HEK293 (cell line): ENCODE results near the gene DSP.

Experiments used
- GLIS1 ChIP-seq: fragments of 450-650 bp; formaldehyde crosslinking; IDR thresholded peaks from 2 replicates; pipeline ENCODE4 v1.5.1; 2016; ENCODE audit warnings: missing biosample characterization, missing genetic modification characterization
- GLIS2 ChIP-seq: fragments of 450-650 bp; formaldehyde crosslinking; IDR thresholded peaks from 2 replicates; pipeline ENCODE4 v1.5.1; 2016; ENCODE audit warnings: missing biosample characterization, missing genetic modification characterization
- KLF1 ChIP-seq: fragments of 450-650 bp; formaldehyde crosslinking; IDR thresholded peaks from 2 replicates; pipeline ENCODE4 v1.5.1; 2016; ENCODE audit warnings: missing biosample characterization, missing genetic modification characterization
- SALL2 ChIP-seq: fragments of 450-650 bp; formaldehyde crosslinking; IDR thresholded peaks from 2 replicates; pipeline ENCODE4 v1.5.0; 2017; ENCODE audit warnings: missing biosample characterization, mild to moderate bottlenecking, missing genetic modification characterization, borderline replicate concordance
- SCRT1 ChIP-seq: fragments of 450-650 bp; formaldehyde crosslinking; IDR thresholded peaks from 2 replicates; pipeline ENCODE4 v1.5.1; 2016; ENCODE audit warnings: missing biosample characterization, missing genetic modification characterization, borderline replicate concordance
- SP2 ChIP-seq: fragments of 450-650 bp; formaldehyde crosslinking; IDR thresholded peaks from 2 replicates; pipeline ENCODE4 v1.5.1; 2016; ENCODE audit warnings: missing biosample characterization, missing genetic modification characterization
- SP3 ChIP-seq: fragments of 450-650 bp; formaldehyde crosslinking; IDR thresholded peaks from 2 replicates; pipeline ENCODE4 v1.5.1; 2016; ENCODE audit warnings: missing biosample characterization, missing genetic modification characterization
- ZBTB1 ChIP-seq: fragments of 450-650 bp; formaldehyde crosslinking; IDR thresholded peaks from 2 replicates; pipeline ENCODE4 v1.5.1; 2016; ENCODE audit warnings: missing biosample characterization, missing genetic modification characterization
- ZBTB48 ChIP-seq: fragments of 450-650 bp; formaldehyde crosslinking; IDR thresholded peaks from 2 replicates; pipeline ENCODE4 v1.5.1; 2016; ENCODE audit warnings: missing biosample characterization, missing genetic modification characterization
- ZBTB8A ChIP-seq: fragments of 450-650 bp; formaldehyde crosslinking; IDR thresholded peaks from 2 replicates; pipeline ENCODE4 v1.5.1; 2016; ENCODE audit warnings: missing biosample characterization, missing genetic modification characterization
- ZEB2 ChIP-seq: fragments of 450-650 bp; formaldehyde crosslinking; IDR thresholded peaks from 2 replicates; pipeline ENCODE4 v1.5.1; 2016; ENCODE audit warnings: missing biosample characterization, missing genetic modification characterization
- ZFP37 ChIP-seq: fragments of 450-650 bp; formaldehyde crosslinking; IDR thresholded peaks from 2 replicates; pipeline ENCODE4 v1.5.1; 2016; ENCODE audit warnings: missing biosample characterization, missing genetic modification characterization
- ZNF175 ChIP-seq: fragments of 450-650 bp; formaldehyde crosslinking; IDR thresholded peaks from 2 replicates; pipeline ENCODE4 v1.5.1; 2016; ENCODE audit warnings: missing biosample characterization, missing genetic modification characterization
- ZNF239 ChIP-seq: fragments of 450-650 bp; formaldehyde crosslinking; IDR thresholded peaks from 2 replicates; pipeline ENCODE4 v1.5.1; 2016; ENCODE audit warnings: missing biosample characterization, missing genetic modification characterization
- ZNF394 ChIP-seq: fragments of 450-650 bp; formaldehyde crosslinking; IDR thresholded peaks from 2 replicates; pipeline ENCODE4 v1.5.1; 2016; ENCODE audit warnings: missing biosample characterization, missing genetic modification characterization, mild to moderate bottlenecking, moderate library complexity, borderline replicate concordance
- ZNF473 ChIP-seq: fragments of 450-650 bp; formaldehyde crosslinking; IDR thresholded peaks from 2 replicates; pipeline ENCODE4 v1.5.1; 2017; ENCODE audit warnings: missing biosample characterization, missing genetic modification characterization
- ZNF501 ChIP-seq: fragments of 450-650 bp; formaldehyde crosslinking; IDR thresholded peaks from 2 replicates; pipeline ENCODE4 v1.5.1; 2016; ENCODE audit warnings: missing biosample characterization, missing genetic modification characterization
- ZNF600 ChIP-seq: fragments of 450-650 bp; formaldehyde crosslinking; IDR thresholded peaks from 2 replicates; pipeline ENCODE4 v1.5.1; 2016; ENCODE audit warnings: missing biosample characterization, missing genetic modification characterization
- ZNF623 ChIP-seq: fragments of 450-650 bp; formaldehyde crosslinking; IDR thresholded peaks from 2 replicates; pipeline ENCODE4 v1.5.1; 2016; ENCODE audit warnings: missing biosample characterization, missing genetic modification characterization
- ZNF660 ChIP-seq: fragments of 450-650 bp; IDR thresholded peaks from 2 replicates; pipeline ENCODE4 v1.5.1; 2018; ENCODE audit warnings: missing biosample characterization, mild to moderate bottlenecking, missing genetic modification characterization
- ZNF670 ChIP-seq: fragments of 450-650 bp; formaldehyde crosslinking; IDR thresholded peaks from 2 replicates; pipeline ENCODE4 v1.5.1; 2016; ENCODE audit warnings: missing biosample characterization, missing genetic modification characterization, low read depth
- ZNF701 ChIP-seq: fragments of 450-650 bp; formaldehyde crosslinking; IDR thresholded peaks from 2 replicates; pipeline ENCODE4 v1.5.1; 2016; ENCODE audit warnings: missing biosample characterization, missing genetic modification characterization
- ZNF747 ChIP-seq: fragments of 450-650 bp; formaldehyde crosslinking; IDR thresholded peaks from 2 replicates; pipeline ENCODE4 v1.5.1; 2016; ENCODE audit warnings: missing biosample characterization, missing genetic modification characterization
- ZNF777 ChIP-seq: fragments of 450-650 bp; formaldehyde crosslinking; IDR thresholded peaks from 2 replicates; pipeline ENCODE4 v1.5.1; 2017; ENCODE audit warnings: missing biosample characterization, missing genetic modification characterization, borderline replicate concordance
- ZNF785 ChIP-seq: fragments of 450-650 bp; formaldehyde crosslinking; IDR thresholded peaks from 2 replicates; pipeline ENCODE4 v1.5.1; 2016; ENCODE audit warnings: missing biosample characterization, missing genetic modification characterization
- TF ChIP-seq, protein P1 (sequence below): fragments of 450-650 bp; formaldehyde crosslinking; IDR thresholded peaks from 2 replicates; pipeline ENCODE4 v1.5.1; 2016; ENCODE audit warnings: missing biosample characterization, missing genetic modification characterization
- TF ChIP-seq, protein P2 (sequence below): fragments of 450-650 bp; formaldehyde crosslinking; IDR thresholded peaks from 2 replicates; pipeline ENCODE4 v1.5.1; 2016; ENCODE audit warnings: missing biosample characterization, missing genetic modification characterization
- TF ChIP-seq, protein P3 (sequence below): fragments of 450-650 bp; formaldehyde crosslinking; IDR thresholded peaks from 2 replicates; pipeline ENCODE4 v1.5.1; 2016; ENCODE audit warnings: missing biosample characterization, missing genetic modification characterization
- TF ChIP-seq, protein P4 (sequence below): fragments of 450-650 bp; formaldehyde crosslinking; conservative IDR thresholded peaks from 2 replicates; pipeline ENCODE4 v1.5.1; 2016; ENCODE audit warnings: low read depth, missing biosample characterization, missing genetic modification characterization
- TF ChIP-seq, protein P5 (sequence below): fragments of 450-650 bp; formaldehyde crosslinking; IDR thresholded peaks from 2 replicates; pipeline ENCODE4 v1.5.1; 2016; ENCODE audit warnings: missing biosample characterization, missing genetic modification characterization

Gene DSP

DNA sequence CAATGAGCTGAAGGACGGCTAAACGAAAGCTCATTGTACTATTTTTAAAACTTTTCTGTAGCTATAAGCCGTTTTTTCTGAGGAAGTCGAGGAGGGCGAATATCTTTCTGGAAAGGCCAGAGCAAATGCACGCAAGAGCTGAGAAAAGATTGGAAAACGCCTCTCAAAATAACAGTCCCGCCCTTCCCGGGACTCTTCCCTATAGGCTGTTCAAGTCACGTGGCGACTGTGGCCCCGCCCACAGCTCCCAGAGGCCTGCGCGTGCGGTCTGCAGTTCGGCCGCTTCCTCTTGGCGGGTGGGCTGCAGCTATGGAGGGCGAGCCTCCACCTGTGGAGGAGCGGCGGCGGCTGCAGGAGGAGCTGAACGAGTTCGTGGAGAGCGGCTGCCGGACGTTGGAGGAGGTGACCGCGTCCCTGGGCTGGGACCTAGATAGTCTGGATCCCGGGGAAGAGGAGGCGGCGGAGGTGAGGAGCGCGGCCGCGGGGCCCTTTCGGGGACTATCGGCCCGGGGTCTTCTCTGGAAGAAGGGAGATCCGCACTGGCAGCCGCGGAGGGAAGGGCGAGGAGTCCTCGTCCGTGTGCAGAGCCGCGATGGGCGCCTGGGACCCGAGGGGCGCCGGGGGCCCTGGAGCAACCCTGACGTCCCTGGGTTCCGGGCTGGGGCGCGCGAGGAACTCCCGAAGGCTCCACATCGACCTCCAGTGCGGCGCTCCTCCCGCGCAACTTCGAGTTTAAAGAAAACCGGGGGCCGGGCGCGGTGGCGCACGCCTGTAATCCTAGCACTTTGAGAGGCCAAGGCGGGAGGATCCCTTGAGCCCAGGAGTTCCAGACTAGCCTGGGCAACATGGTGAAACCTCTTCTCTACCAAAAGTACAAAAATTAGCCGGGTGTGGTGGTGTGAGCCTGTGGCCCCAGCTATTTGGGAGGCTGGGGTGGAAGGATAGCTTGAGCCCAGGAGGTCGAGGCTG is 48.8 kb downstream of the DSP start, which contains the start of gene SNRNP48 (continued):
- TF ChIP-seq ZNF175 (tag by site-specific recombination) (no peak), ZNF473 (tag by site-specific recombination) (no peak), SCRT1 (tag by site-specific recombination) (peak; percentile 98), ZNF777 (tag by site-specific recombination) (no peak), ZNF747 (tag by site-specific recombination) (no peak), ZNF394 (tag by site-specific recombination) (peak; percentile 92), ZNF660 (tag by site-specific recombination) (peak; percentile 45; the same call in 1 of the 2 replicates), ZNF785 (tag by site-specific recombination) (no peak), ZFP37 (tag by site-specific recombination) (peak; percentile 50), KLF1 (peak; percentile 65), ZNF600 (peak; percentile 28; the same call in 1 of the 2 replicates), ZBTB1 (tag by site-specific recombination) (no peak), GLIS2 (peak; percentile 87), SP2 (tag by site-specific recombination) (peak; percentile 82), GLIS1 (peak; percentile 76), ZBTB48 (tag by site-specific recombination) (peak; percentile 44; the same call in 1 of the 2 replicates), ZNF623 (tag by site-specific recombination) (no peak), SALL2 (tag by site-specific recombination) (no peak), ZEB2 (0 out of 2 replicates have a peak, but pooled peaks have one; percentile 33), ZNF701 (tag by site-specific recombination) (no peak), ZNF501 (peak; percentile 93), SP3 (tag by site-specific recombination) (peak; percentile 79), ZBTB8A (tag by site-specific recombination) (no peak), ZNF239 (tag by site-specific recombination) (no peak), ZNF670 (tag by site-specific recombination) (no peak)
- TF ChIP-seq, protein P1, sequence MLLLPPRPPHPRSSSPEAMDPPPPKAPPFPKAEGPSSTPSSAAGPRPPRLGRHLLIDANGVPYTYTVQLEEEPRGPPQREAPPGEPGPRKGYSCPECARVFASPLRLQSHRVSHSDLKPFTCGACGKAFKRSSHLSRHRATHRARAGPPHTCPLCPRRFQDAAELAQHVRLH (tag by site-specific recombination), result 0 out of 2 replicates have a peak, but pooled peaks have one; percentile 29
- TF ChIP-seq, protein P2, sequence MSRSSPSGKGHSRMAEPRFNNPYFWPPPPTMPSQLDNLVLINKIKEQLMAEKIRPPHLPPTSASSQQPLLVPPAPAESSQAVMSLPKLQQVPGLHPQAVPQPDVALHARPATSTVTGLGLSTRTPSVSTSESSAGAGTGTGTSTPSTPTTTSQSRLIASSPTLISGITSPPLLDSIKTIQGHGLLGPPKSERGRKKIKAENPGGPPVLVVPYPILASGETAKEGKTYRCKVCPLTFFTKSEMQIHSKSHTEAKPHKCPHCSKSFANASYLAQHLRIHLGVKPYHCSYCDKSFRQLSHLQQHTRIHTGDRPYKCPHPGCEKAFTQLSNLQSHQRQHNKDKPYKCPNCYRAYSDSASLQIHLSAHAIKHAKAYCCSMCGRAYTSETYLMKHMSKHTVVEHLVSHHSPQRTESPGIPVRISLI (tag by site-specific recombination), result no peak
- TF ChIP-seq, protein P3, sequence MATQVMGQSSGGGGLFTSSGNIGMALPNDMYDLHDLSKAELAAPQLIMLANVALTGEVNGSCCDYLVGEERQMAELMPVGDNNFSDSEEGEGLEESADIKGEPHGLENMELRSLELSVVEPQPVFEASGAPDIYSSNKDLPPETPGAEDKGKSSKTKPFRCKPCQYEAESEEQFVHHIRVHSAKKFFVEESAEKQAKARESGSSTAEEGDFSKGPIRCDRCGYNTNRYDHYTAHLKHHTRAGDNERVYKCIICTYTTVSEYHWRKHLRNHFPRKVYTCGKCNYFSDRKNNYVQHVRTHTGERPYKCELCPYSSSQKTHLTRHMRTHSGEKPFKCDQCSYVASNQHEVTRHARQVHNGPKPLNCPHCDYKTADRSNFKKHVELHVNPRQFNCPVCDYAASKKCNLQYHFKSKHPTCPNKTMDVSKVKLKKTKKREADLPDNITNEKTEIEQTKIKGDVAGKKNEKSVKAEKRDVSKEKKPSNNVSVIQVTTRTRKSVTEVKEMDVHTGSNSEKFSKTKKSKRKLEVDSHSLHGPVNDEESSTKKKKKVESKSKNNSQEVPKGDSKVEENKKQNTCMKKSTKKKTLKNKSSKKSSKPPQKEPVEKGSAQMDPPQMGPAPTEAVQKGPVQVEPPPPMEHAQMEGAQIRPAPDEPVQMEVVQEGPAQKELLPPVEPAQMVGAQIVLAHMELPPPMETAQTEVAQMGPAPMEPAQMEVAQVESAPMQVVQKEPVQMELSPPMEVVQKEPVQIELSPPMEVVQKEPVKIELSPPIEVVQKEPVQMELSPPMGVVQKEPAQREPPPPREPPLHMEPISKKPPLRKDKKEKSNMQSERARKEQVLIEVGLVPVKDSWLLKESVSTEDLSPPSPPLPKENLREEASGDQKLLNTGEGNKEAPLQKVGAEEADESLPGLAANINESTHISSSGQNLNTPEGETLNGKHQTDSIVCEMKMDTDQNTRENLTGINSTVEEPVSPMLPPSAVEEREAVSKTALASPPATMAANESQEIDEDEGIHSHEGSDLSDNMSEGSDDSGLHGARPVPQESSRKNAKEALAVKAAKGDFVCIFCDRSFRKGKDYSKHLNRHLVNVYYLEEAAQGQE (tag by site-specific recombination), result no peak
- TF ChIP-seq, protein P4, sequence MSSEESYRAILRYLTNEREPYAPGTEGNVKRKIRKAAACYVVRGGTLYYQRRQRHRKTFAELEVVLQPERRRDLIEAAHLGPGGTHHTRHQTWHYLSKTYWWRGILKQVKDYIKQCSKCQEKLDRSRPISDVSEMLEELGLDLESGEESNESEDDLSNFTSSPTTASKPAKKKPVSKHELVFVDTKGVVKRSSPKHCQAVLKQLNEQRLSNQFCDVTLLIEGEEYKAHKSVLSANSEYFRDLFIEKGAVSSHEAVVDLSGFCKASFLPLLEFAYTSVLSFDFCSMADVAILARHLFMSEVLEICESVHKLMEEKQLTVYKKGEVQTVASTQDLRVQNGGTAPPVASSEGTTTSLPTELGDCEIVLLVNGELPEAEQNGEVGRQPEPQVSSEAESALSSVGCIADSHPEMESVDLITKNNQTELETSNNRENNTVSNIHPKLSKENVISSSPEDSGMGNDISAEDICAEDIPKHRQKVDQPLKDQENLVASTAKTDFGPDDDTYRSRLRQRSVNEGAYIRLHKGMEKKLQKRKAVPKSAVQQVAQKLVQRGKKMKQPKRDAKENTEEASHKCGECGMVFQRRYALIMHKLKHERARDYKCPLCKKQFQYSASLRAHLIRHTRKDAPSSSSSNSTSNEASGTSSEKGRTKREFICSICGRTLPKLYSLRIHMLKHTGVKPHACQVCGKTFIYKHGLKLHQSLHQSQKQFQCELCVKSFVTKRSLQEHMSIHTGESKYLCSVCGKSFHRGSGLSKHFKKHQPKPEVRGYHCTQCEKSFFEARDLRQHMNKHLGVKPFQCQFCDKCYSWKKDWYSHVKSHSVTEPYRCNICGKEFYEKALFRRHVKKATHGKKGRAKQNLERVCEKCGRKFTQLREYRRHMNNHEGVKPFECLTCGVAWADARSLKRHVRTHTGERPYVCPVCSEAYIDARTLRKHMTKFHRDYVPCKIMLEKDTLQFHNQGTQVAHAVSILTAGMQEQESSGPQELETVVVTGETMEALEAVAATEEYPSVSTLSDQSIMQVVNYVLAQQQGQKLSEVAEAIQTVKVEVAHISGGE (tag by site-specific recombination), result 0 out of 2 replicates have a peak, but pooled peaks have one; percentile 26
- TF ChIP-seq, protein P5, sequence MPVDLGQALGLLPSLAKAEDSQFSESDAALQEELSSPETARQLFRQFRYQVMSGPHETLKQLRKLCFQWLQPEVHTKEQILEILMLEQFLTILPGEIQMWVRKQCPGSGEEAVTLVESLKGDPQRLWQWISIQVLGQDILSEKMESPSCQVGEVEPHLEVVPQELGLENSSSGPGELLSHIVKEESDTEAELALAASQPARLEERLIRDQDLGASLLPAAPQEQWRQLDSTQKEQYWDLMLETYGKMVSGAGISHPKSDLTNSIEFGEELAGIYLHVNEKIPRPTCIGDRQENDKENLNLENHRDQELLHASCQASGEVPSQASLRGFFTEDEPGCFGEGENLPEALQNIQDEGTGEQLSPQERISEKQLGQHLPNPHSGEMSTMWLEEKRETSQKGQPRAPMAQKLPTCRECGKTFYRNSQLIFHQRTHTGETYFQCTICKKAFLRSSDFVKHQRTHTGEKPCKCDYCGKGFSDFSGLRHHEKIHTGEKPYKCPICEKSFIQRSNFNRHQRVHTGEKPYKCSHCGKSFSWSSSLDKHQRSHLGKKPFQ (tag by site-specific recombination), result no peak
